HepG2 (cell line): ENCODE measurements around the gene MEX3D. TPM values are rescaled to one million over a fixed set of nuclear protein-coding genes. Genes with fewer than 3 reads are reported as not detected.

ENCODE experiments used
- ATRX ChIP-seq: sonication (generic); formaldehyde crosslinking; IDR thresholded peaks from 2 replicates; pipeline ENCODE4 v1.4.0; 2020; ENCODE audit warnings: missing genetic modification reagents, borderline replicate concordance
- CCAR2 ChIP-seq: fragments of 200-400 bp; formaldehyde crosslinking; optimal IDR thresholded peaks from 2 replicates; pipeline ENCODE3; 2018; ENCODE audit warnings: low read depth, mild to moderate bottlenecking, low read length, moderate library complexity
- KAT7 ChIP-seq: IDR thresholded peaks from 2 replicates; pipeline ENCODE4 v1.6.1; 2018; ENCODE audit warnings: borderline replicate concordance, missing compliant biosample characterization
- MED1 ChIP-seq: sonication (generic); formaldehyde crosslinking; IDR thresholded peaks from 2 replicates; pipeline ENCODE4 v1.4.0; 2020; ENCODE audit warnings: missing genetic modification reagents
- MED8 ChIP-seq: sonication (generic); formaldehyde crosslinking; IDR thresholded peaks from 2 replicates; pipeline ENCODE4 v1.8.1; 2023; ENCODE audit warnings: mild to moderate bottlenecking, missing genetic modification reagents; ENCODE audit not compliant: insufficient replicate concordance
- RBFOX2 ChIP-seq: fragments of 200-400 bp; formaldehyde crosslinking; IDR thresholded peaks from 2 replicates; pipeline ENCODE4 v1.6.1; 2017; ENCODE audit warnings: low read depth, mild to moderate bottlenecking, low read length
- REL ChIP-seq: sonication (generic); formaldehyde crosslinking; conservative IDR thresholded peaks from 2 replicates; pipeline ENCODE4 v1.8.0; 2022; ENCODE audit warnings: mild to moderate bottlenecking, missing genetic modification reagents, moderate library complexity
- RFX5 ChIP-seq: IDR thresholded peaks from 2 replicates; pipeline ENCODE4 v1.6.1; 2011; ENCODE audit warnings: low read depth, low read length, improper control_type of control experiment
- YEATS2 ChIP-seq: sonication (generic); formaldehyde crosslinking; IDR thresholded peaks from 2 replicates; pipeline ENCODE4 v1.4.0; 2020; ENCODE audit warnings: missing genetic modification reagents, borderline replicate concordance
- ZC3H13 ChIP-seq: sonication (generic); formaldehyde crosslinking; IDR thresholded peaks from 2 replicates; pipeline ENCODE4 v1.8.1; 2023; ENCODE audit warnings: mild to moderate bottlenecking, missing genetic modification reagents, moderate library complexity
- ZFP62 ChIP-seq: sonication (generic); formaldehyde crosslinking; IDR thresholded peaks from 2 replicates; pipeline ENCODE4 v1.4.0; 2020; ENCODE audit warnings: missing genetic modification reagents
- polyA plus RNA-seq, 8 experiments: library from polyadenylated mRNA; depleted of rRNA in 3 of 8; stranded (reverse) in 7 of 8; unstranded in 1 of 8; fragments of >200 nt; fragmentation: Illumina TruSeq in 4 of 8; extraction: Trizol in 4 of 8; gene quantifications; 2 replicates each; pipeline versions ENCODE4 v1.2.1 to v1.2.3, GENCODE V29; 2011 to 2016; ENCODE audit warnings: low read depth in 4 of 8, missing spikeins in 1 of 8, mixed read lengths in 1 of 8; ENCODE audit not compliant: insufficient read depth in 1 of 8
- total RNA-seq, 5 experiments: library from RNA; depleted of rRNA; stranded (reverse); fragments of >200 nt; fragmentation: Illumina TruSeq; extraction: Trizol; gene quantifications; 2 replicates each; pipeline ENCODE4 v1.2.3, GENCODE V29; 2016; ENCODE audit warnings: low read depth in 1 of 5
- TF ChIP-seq, protein P1 (sequence below): sonication (generic); formaldehyde crosslinking; IDR thresholded peaks from 2 replicates; pipeline ENCODE4 v1.4.0; 2020; ENCODE audit warnings: missing genetic modification reagents, mild to moderate bottlenecking, borderline replicate concordance
- TF ChIP-seq, protein P2 (sequence below): sonication (generic); formaldehyde crosslinking; IDR thresholded peaks from 2 replicates; pipeline ENCODE4 v1.8.1; 2023; ENCODE audit warnings: missing genetic modification reagents, inconsistent platforms, borderline replicate concordance
- TF ChIP-seq, protein P3 (sequence below): IDR thresholded peaks from 2 replicates; pipeline ENCODE4 v1.6.1; 2018; ENCODE audit warnings: missing genetic modification reagents, mild to moderate bottlenecking, missing compliant biosample characterization
- TF ChIP-seq, protein P4 (sequence below): sonication (generic); formaldehyde crosslinking; IDR thresholded peaks from 2 replicates; pipeline ENCODE4 v1.4.0; 2020; ENCODE audit warnings: missing genetic modification reagents
- TF ChIP-seq, protein P5 (sequence below): sonication (generic); formaldehyde crosslinking; IDR thresholded peaks from 2 replicates; pipeline ENCODE4 v1.4.0; 2020; ENCODE audit warnings: missing genetic modification reagents, borderline replicate concordance

Gene MEX3D
- total and polyA plus RNA-seq, 2 of the 13 experiments (the other 11 are each of a cell fraction or from before 2014, with no cell fraction given), result 3.6 to 17.1 TPM

DNA sequence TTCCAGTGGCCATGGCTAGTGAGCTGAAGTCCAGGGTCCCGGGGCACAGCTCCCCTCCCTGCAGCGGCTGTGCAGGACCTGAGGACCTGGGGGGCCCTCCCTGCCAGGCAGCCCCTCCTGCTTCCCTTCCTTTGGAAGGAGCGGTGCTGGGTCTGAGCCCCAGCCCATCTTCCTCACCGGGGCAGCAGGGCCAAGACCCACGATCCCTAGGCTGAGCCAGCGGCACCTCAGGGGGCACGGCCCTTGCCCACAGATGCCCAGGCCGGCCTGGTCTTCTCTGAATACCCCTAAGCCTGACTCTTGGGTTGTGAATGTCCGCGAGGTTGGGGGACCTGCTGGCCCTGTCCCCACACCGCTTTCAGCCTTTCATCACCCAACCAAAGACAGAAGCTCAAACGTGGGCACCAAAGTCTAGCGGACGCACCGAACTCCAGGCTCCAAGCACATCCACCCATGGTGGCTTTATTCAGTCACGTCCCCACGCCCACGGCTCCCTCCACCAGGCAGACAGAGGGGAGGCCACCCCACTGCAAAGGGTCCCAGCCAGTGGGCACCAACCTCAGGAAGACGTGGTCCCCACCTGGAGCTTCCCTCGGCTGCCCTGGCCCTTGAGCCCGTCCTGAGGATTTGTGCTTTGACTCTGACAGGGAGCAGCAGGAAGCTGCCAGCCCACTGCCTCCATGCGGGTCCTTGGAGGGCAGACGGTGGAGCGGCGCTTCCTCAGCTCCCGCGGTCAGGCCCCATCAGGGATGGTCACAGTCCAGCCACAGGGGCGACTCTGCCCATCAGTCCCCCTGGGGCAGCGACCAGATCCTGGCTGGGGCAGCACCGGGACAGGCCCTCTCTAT, 8.3 kb upstream of the MEX3D start (continued):
- TF ChIP-seq, protein P1, sequence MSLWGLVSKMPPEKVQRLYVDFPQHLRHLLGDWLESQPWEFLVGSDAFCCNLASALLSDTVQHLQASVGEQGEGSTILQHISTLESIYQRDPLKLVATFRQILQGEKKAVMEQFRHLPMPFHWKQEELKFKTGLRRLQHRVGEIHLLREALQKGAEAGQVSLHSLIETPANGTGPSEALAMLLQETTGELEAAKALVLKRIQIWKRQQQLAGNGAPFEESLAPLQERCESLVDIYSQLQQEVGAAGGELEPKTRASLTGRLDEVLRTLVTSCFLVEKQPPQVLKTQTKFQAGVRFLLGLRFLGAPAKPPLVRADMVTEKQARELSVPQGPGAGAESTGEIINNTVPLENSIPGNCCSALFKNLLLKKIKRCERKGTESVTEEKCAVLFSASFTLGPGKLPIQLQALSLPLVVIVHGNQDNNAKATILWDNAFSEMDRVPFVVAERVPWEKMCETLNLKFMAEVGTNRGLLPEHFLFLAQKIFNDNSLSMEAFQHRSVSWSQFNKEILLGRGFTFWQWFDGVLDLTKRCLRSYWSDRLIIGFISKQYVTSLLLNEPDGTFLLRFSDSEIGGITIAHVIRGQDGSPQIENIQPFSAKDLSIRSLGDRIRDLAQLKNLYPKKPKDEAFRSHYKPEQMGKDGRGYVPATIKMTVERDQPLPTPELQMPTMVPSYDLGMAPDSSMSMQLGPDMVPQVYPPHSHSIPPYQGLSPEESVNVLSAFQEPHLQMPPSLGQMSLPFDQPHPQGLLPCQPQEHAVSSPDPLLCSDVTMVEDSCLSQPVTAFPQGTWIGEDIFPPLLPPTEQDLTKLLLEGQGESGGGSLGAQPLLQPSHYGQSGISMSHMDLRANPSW, result no peak
- TF ChIP-seq ZC3H13 (CRISPR knock-in tag), result peak; percentile 70
- no peak for TF ChIP-seq YEATS2 (CRISPR knock-in tag)
- no peak for TF ChIP-seq KAT7
- TF ChIP-seq, protein P2, sequence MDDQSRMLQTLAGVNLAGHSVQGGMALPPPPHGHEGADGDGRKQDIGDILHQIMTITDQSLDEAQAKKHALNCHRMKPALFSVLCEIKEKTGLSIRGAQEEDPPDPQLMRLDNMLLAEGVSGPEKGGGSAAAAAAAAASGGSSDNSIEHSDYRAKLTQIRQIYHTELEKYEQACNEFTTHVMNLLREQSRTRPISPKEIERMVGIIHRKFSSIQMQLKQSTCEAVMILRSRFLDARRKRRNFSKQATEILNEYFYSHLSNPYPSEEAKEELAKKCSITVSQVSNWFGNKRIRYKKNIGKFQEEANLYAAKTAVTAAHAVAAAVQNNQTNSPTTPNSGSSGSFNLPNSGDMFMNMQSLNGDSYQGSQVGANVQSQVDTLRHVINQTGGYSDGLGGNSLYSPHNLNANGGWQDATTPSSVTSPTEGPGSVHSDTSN, result no peak
- TF ChIP-seq, protein P3, sequence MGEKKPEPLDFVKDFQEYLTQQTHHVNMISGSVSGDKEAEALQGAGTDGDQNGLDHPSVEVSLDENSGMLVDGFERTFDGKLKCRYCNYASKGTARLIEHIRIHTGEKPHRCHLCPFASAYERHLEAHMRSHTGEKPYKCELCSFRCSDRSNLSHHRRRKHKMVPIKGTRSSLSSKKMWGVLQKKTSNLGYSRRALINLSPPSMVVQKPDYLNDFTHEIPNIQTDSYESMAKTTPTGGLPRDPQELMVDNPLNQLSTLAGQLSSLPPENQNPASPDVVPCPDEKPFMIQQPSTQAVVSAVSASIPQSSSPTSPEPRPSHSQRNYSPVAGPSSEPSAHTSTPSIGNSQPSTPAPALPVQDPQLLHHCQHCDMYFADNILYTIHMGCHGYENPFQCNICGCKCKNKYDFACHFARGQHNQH (CRISPR knock-in tag), result no peak
- TF ChIP-seq MED8 (CRISPR knock-in tag), result no peak
- TF ChIP-seq ATRX (CRISPR knock-in tag), result no peak
- TF ChIP-seq, protein P4, sequence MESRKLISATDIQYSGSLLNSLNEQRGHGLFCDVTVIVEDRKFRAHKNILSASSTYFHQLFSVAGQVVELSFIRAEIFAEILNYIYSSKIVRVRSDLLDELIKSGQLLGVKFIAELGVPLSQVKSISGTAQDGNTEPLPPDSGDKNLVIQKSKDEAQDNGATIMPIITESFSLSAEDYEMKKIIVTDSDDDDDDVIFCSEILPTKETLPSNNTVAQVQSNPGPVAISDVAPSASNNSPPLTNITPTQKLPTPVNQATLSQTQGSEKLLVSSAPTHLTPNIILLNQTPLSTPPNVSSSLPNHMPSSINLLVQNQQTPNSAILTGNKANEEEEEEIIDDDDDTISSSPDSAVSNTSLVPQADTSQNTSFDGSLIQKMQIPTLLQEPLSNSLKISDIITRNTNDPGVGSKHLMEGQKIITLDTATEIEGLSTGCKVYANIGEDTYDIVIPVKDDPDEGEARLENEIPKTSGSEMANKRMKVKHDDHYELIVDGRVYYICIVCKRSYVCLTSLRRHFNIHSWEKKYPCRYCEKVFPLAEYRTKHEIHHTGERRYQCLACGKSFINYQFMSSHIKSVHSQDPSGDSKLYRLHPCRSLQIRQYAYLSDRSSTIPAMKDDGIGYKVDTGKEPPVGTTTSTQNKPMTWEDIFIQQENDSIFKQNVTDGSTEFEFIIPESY (CRISPR knock-in tag), result peak; percentile 27; the same call in 1 of the 2 replicates
- no peak for TF ChIP-seq MED1 (CRISPR knock-in tag)
- no peak for TF ChIP-seq REL (CRISPR knock-in tag)
- no peak for TF ChIP-seq ZFP62
- TF ChIP-seq, protein P5, sequence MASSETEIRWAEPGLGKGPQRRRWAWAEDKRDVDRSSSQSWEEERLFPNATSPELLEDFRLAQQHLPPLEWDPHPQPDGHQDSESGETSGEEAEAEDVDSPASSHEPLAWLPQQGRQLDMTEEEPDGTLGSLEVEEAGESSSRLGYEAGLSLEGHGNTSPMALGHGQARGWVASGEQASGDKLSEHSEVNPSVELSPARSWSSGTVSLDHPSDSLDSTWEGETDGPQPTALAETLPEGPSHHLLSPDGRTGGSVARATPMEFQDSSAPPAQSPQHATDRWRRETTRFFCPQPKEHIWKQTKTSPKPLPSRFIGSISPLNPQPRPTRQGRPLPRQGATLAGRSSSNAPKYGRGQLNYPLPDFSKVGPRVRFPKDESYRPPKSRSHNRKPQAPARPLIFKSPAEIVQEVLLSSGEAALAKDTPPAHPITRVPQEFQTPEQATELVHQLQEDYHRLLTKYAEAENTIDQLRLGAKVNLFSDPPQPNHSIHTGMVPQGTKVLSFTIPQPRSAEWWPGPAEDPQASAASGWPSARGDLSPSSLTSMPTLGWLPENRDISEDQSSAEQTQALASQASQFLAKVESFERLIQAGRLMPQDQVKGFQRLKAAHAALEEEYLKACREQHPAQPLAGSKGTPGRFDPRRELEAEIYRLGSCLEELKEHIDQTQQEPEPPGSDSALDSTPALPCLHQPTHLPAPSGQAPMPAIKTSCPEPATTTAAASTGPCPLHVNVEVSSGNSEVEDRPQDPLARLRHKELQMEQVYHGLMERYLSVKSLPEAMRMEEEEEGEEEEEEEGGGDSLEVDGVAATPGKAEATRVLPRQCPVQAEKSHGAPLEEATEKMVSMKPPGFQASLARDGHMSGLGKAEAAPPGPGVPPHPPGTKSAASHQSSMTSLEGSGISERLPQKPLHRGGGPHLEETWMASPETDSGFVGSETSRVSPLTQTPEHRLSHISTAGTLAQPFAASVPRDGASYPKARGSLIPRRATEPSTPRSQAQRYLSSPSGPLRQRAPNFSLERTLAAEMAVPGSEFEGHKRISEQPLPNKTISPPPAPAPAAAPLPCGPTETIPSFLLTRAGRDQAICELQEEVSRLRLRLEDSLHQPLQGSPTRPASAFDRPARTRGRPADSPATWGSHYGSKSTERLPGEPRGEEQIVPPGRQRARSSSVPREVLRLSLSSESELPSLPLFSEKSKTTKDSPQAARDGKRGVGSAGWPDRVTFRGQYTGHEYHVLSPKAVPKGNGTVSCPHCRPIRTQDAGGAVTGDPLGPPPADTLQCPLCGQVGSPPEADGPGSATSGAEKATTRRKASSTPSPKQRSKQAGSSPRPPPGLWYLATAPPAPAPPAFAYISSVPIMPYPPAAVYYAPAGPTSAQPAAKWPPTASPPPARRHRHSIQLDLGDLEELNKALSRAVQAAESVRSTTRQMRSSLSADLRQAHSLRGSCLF, result no peak
- no peak for TF ChIP-seq CCAR2
- 0 out of 2 replicates have a peak, but pooled peaks have one; percentile 29 for TF ChIP-seq RBFOX2
- no peak for TF ChIP-seq RFX5
